HG03064 (cell line): ENCODE measurements around the gene POU6F2.
"Not testable (repeated sequence)": the region's sequence is repeated elsewhere in the genome, so short reads cannot be mapped to it uniquely, and the experiment has no call there.

Experiments
- ATAC-seq: cut with Tn5 transposase; IDR thresholded peaks from one replicate; pipeline ENCODE4 v1.9.1; 2021; ENCODE audit warnings: low read depth; ENCODE audit not compliant: unreplicated experiment

Gene POU6F2, protein sequence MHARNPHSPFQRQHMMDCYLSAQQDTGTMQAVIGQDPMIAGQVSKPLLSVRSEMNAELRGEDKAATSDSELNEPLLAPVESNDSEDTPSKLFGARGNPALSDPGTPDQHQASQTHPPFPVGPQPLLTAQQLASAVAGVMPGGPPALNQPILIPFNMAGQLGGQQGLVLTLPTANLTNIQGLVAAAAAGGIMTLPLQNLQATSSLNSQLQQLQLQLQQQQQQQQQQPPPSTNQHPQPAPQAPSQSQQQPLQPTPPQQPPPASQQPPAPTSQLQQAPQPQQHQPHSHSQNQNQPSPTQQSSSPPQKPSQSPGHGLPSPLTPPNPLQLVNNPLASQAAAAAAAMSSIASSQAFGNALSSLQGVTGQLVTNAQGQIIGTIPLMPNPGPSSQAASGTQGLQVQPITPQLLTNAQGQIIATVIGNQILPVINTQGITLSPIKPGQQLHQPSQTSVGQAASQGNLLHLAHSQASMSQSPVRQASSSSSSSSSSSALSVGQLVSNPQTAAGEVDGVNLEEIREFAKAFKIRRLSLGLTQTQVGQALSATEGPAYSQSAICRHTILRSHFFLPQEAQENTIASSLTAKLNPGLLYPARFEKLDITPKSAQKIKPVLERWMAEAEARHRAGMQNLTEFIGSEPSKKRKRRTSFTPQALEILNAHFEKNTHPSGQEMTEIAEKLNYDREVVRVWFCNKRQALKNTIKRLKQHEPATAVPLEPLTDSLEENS

GRCh38 chr7:38977685-38978084, at the start of gene POU6F2:
Gene POU6F2 (plus strand): TSS chr7:38977909. CDS start chr7:38977954, 45 bp downstream.
- no peak for ATAC-seq

DNA sequence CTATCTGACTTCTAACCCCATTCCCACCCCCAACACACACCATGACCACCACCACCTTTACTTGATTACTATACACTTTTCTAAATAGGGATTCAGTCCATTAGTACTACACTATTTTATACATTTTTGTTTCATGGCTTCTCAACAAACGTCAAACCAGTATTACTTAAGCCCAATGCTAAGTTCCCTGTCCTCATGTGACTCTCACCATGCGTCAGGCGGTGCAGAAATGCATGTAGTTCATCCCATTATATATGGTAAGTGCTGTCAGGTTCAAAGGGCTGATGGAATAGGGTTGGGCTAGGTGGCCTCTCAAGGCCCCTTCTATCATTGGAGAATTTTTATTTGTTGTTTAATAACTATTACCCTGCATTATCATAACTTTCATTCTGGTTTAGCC, 49.2 kb upstream of the POU6F2 start:
- ATAC-seq = no peak

GRCh38 chr7:38929460-38930171, 48.1 kb upstream of the POU6F2 start:
- no peak for ATAC-seq

- no peak for ATAC-seq
These were observed 45.1 kb upstream of the POU6F2 start for GRCh38 chr7:38932509-38933168.

DNA sequence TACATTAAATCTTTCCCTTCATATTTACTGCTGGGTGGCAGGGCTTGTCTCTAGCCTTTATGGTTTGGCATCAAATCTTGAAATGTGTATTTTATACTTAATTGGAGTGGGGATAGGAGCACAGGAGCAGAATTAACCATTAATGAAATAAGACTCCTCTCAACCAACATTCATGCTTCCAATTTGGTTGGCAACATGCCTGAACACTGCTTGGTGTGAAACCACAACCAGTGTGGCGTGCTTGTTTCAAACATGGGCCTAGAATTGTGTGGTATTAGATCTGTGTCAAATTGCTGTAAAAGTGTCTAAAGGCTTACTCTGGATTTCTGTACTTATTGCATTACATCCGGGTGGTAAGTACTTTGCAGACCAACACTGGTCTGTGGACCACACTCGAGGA, 43.7 kb upstream of the POU6F2 start:
- ATAC-seq = no peak

DNA sequence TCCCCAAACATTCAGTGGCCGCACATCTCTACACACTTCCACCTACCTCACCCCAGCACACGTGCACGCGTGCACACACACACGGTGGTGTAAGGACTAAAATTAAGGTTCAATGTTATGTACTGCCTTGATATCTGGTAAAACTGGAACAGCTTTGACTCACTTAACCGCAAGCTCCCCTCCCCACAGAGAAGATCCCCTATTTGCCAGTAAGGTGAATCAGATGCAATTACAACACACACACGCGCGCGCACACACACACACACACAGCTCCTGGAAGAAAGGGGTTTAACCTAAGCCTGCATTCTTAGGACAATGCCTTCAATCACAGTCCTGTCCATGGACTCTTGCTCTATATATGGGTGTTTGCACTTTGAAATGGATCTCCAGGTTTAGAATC, 43.2 kb upstream of the POU6F2 start:
- no peak for ATAC-seq

DNA sequence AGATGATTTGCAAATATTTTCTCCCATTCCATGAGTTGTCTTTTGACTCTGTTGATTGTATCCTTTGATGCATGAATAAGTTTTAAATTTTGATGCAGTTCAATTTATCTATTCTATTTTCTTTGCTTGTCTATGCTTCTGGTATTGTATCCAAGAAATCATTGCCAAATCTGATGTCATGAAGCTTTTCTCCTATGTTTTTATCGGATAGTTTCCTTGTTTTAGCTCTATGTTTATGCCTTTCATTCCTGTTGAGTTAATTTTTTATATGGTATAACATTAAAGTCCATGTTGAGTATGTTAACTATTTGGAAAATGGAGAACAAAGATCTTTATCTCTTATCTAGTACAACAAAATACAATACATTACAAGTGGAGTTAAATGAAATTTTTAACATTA, 41.1 kb upstream of the POU6F2 start:
- ATAC-seq = no peak

DNA sequence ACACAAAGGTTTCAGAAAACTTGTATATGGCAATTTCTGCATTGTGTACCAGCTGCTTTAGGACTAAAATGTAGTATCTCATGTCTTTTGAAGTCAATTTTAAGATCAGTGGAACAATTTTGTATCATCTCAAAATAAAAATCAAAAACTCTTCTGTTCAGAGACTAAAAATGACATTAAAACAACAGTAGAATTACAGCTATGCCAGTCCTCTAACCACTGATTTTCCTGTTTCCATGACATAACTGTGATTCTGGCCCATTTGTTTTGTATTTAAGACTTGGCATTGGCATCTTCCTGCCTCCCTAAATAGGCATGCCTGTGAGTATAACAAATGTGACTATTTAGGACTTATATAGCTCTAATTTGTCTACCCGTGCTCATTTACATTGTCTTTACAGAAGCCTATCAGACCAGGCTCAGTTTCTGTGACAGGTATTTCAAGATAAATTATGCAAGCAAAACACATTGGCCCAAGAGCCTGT, 39.7 kb upstream of the POU6F2 start:
- no peak for ATAC-seq

DNA sequence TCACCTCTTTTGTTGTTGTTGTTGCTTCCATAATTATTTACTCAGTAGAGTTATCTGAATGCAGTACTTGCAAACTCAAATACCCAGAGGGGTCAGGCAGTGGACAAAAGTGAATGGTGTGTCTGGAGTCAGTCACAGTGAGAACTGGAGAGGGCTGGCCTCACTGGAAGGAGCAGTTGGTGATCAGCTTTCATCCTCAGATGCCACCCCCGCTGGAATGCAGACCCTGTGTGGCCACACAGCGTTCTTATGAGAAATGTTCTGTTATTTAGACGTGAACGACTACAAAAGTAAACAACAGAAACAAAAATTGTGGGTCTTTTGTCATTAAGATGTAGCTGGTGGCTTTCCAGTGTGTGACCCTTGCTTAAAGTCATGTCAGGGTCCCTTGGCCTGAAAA, 39.1 kb upstream of the POU6F2 start:
- ATAC-seq = no peak

DNA sequence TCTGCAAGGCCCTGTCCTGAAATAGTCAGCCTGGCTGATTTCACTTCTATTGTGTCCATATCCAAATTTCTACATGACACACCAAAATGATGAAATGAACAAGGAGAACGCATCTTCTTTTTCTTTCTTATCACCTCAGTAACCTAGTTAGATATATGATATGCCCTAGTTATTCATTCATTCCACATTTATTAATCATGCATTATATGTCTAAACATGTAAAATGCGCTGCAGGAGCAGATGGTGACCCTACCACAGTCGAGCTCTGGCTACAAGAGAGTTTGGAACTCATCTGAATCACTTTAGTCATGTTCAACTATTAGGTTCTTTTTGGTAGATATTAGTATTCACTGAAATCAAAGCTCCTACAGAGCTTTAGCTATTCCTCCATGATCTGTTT, 36.9 kb upstream of the POU6F2 start:
- no peak for ATAC-seq

- no peak for ATAC-seq
These were observed 35.2 kb upstream of the POU6F2 start for GRCh38 chr7:38942431-38943051.

- ATAC-seq = not testable (repeated sequence)
These were observed 30.2 kb upstream of the POU6F2 start for GRCh38 chr7:38947541-38947940.

GRCh38 chr7:38950309-38950708, 27.4 kb upstream of the POU6F2 start:
- ATAC-seq = no peak

DNA sequence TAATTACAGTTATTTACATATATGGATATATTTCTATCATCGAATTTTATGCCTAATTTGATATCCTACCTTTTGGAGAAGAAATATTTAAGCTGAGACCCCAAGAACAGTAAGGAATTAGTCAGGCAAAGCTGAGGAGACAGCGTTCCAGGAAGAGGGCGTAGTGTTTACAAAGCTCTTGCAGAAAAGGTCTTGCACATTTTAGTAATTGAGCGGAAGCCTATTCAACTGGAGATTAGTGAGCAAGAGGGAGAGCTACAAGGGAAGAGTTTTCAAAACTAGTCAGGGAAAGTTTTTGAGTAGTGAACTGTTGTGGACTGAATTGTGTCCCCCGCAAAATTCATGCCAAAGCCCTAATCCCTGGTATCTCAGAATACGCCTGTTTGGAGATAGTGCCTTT, 26.5 kb upstream of the POU6F2 start:
- ATAC-seq = no peak

DNA sequence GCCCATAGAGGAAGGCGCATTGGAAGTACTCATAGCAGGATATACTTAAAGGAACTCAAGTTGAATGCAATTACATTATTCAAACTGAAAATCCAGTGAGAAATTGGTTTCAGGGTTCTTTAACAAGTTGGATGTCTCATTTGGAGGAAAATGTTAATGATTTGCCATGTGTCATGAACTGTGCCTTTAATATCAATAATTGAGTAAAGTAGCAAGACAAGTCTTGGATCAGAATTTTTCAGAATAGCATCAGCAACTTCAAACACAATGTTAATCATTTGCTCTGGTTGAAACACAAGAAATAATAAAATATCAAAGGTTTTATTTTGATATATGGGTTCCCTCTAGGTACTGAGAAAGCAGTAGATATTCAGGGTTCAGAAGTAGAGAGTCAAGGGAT, 24.5 kb upstream of the POU6F2 start:
- no peak for ATAC-seq

DNA sequence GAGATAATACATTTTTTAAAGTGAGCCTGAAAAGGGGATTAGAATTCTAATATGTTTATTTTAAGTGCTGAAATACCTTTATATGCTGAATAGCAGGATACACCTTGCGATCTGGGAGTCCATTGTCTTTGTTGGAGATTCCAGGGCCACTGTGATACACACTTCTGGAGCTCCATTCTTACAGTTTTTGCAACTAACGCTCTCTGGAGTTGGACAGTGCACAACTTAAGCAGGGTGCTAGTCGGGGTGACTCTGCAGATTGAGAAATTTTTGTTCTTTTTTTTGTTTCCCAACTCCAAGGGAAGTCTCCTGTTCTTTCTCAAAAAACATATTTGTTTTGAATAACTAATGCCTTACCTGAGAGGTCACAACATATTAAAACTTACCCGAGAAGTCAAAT, 23.7 kb upstream of the POU6F2 start:
- no peak for ATAC-seq

- no peak for ATAC-seq
These were observed 21.8 kb upstream of the POU6F2 start for GRCh38 chr7:38955892-38956291.

DNA sequence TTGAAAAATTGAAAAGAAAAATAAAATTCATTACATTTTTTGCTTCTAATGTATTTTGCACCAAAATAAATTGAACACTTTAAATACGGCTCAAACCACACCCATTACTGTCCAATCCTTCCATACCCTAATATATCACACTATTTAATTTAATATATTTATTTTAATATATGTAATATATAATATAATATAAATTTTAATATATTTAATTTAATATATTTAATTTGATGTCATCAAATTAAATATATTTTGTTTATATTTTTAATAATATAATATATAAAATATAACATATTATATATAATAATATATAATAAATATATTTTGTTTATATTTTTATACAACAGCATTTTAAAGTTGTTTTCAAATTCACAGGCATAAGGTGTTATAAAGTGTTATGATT, 15.7 kb upstream of the POU6F2 start:
- no peak for ATAC-seq

GRCh38 chr7:38964921-38965320, 12.8 kb upstream of the POU6F2 start:
- ATAC-seq = no peak

- no peak for ATAC-seq
These were observed 3.9 kb upstream of the POU6F2 start for GRCh38 chr7:38973760-38974159.
